A549 (cell line): ENCODE data around the gene FANCC. TPM values are rescaled to one million over a fixed set of nuclear protein-coding genes. Genes with fewer than 3 reads are reported as not detected.

ENCODE experiments used
- ATAC-seq, 2 experiments: fragments of 200-7000 bp in 1 of 2; fragments of >200 bp in 1 of 2; cut with Nextera tagmentation in 1 of 2; cut with Tn5 transposase in 1 of 2; 3 replicates each; pipeline versions ENCODE4 v1.8.0 to v1.9.1; 2018 to 2020; ENCODE audit warnings: mild to moderate bottlenecking in 1 of 2, moderate library complexity in 1 of 2
- CTCF ChIA-PET: fragments of 300-600 bp; sonication (Branson Sonifier 250); formaldehyde crosslinking; extraction: SDS; loops from one replicate; lab custom pipeline; 2021; ENCODE audit warnings: antibody characterized with exemption, inconsistent platforms; lab: Yijun Ruan, JAX
- POLR2A ChIA-PET: fragments of 350-600 bp; formaldehyde crosslinking; extraction: SDS; loops from one replicate; lab custom pipeline; 2021; ENCODE audit warnings: antibody characterized with exemption, inconsistent platforms; lab: Yijun Ruan, JAX
- DNase-seq, 2 experiments: peaks; one replicate each; pipeline versions ENCODE4 v3.0.0 to v3.0.0-alpha.2; 2011 to 2016; ENCODE audit warnings: low read depth in 1 of 2, low spot score in 1 of 2
- FAIRE-seq: peaks from 2 replicates; lab custom pipeline; 2011; peaks lifted over from hg19 to GRCh38; lab: Jason Lieb, UNC
- H3K27ac ChIP-seq, 2 experiments: fragments of >200 bp; sonication (Bioruptor Twin); formaldehyde crosslinking; 3 replicates each; pipeline ENCODE4 v1.5.1; 2016 to 2017
- H3K4me1 ChIP-seq: fragments of >200 bp; sonication (Bioruptor Twin); formaldehyde crosslinking; 3 replicates; pipeline ENCODE4 v1.6.1; 2016
- H3K4me2 ChIP-seq: fragments of >200 bp; sonication (Bioruptor Twin); formaldehyde crosslinking; 3 replicates; pipeline ENCODE4 v1.6.1; 2016
- H3K4me3 ChIP-seq: fragments of >200 bp; sonication (Bioruptor Twin); formaldehyde crosslinking; 3 replicates; pipeline ENCODE4 v1.5.1; 2016
- H3K9me3 ChIP-seq: fragments of >200 bp; sonication (Bioruptor Twin); formaldehyde crosslinking; 3 replicates; pipeline ENCODE4 v1.6.1; 2016
- CHD2 ChIP-seq: fragments of 150-350 bp; IDR thresholded peaks from 2 replicates; pipeline ENCODE4 v1.6.1; 2014; ENCODE audit warnings: low read length; ENCODE audit not compliant: partially characterized antibody
- EHMT2 ChIP-seq: fragments of 200-600 bp; sonication (generic); IDR thresholded peaks from 2 replicates; pipeline ENCODE4 v1.6.1; 2016; ENCODE audit warnings: antibody characterized with exemption, low read depth, mild to moderate bottlenecking, moderate library complexity
- EP300 ChIP-seq, 2 experiments: fragments of >200 bp; sonication (Bioruptor Twin); formaldehyde crosslinking; IDR thresholded peaks; 2 replicates in 1 of 2; 3 replicates in 1 of 2; pipeline ENCODE4 v1.6.1; 2016 to 2017
- ESRRA ChIP-seq: fragments of 150-350 bp; IDR thresholded peaks from 2 replicates; pipeline ENCODE4 v1.6.1; 2014; ENCODE audit warnings: mild to moderate bottlenecking, low read length, borderline replicate concordance
- FOSB ChIP-seq: fragments of 250-450 bp; sonication (Bioruptor Pico); IDR thresholded peaks from 2 replicates; pipeline ENCODE4 v1.5.0; 2020; ENCODE audit warnings: mild to moderate bottlenecking, moderate library complexity
- FOSL2 ChIP-seq, 2 experiments: fragments of 450-650 bp in 1 of 2; fragments of >200 bp in 1 of 2; sonication (Bioruptor Twin) in 1 of 2; formaldehyde crosslinking; IDR thresholded peaks; 2 replicates each; pipeline versions ENCODE4 v1.5.0 to v1.6.1; 2016 to 2020; ENCODE audit warnings: mild to moderate bottlenecking in 1 of 2, moderate library complexity in 1 of 2
- HOXA7 ChIP-seq: fragments of 250-450 bp; sonication (Bioruptor Pico); IDR thresholded peaks from 2 replicates; pipeline ENCODE4 v1.5.0; 2020; ENCODE audit warnings: mild to moderate bottlenecking, moderate library complexity
- HOXB13 ChIP-seq: fragments of 250-450 bp; sonication (Bioruptor Pico); IDR thresholded peaks from 2 replicates; pipeline ENCODE4 v1.5.0; 2020; ENCODE audit warnings: low read depth, mild to moderate bottlenecking, moderate library complexity
- JUN ChIP-seq, 2 experiments: fragments of >200 bp; sonication (Bioruptor Twin); formaldehyde crosslinking; IDR thresholded peaks; 2 replicates in 1 of 2; 3 replicates in 1 of 2; pipeline ENCODE4 v1.6.1; 2016 to 2017
- JUNB ChIP-seq: fragments of >200 bp; sonication (Bioruptor Twin); formaldehyde crosslinking; IDR thresholded peaks from 2 replicates; pipeline ENCODE4 v1.6.1; 2016
- MAX ChIP-seq: IDR thresholded peaks from 2 replicates; pipeline ENCODE4 v1.6.1; 2012
- MYC ChIP-seq: IDR thresholded peaks from 2 replicates; pipeline ENCODE4 v1.6.1; 2012; ENCODE audit warnings: mild to moderate bottlenecking, inconsistent platforms, low read length, improper control_type of control experiment, borderline replicate concordance
- NFE2L2 ChIP-seq: fragments of 150-350 bp; conservative IDR thresholded peaks from 2 replicates; pipeline ENCODE4 v1.6.1; 2014; ENCODE audit warnings: low read length
- NPAS2 ChIP-seq: fragments of 250-450 bp; sonication (Bioruptor Pico); IDR thresholded peaks from 2 replicates; pipeline ENCODE4 v1.8.0; 2022; ENCODE audit warnings: mild to moderate bottlenecking, moderate library complexity, borderline replicate concordance
- NR3C1 ChIP-seq: fragments of >200 bp; sonication (Bioruptor Twin); formaldehyde crosslinking; IDR thresholded peaks from 3 replicates; pipeline ENCODE4 v1.6.1; 2017
- POLR2A ChIP-seq: IDR thresholded peaks from 2 replicates; pipeline ENCODE4 v1.6.1; 2012; ENCODE audit warnings: mild to moderate bottlenecking, low read length
- POLR2AphosphoS2 ChIP-seq: conservative IDR thresholded peaks from 2 replicates; pipeline ENCODE4 v1.6.1; 2012; ENCODE audit warnings: low read length, improper control_type of control experiment, inconsistent platforms
- RAD21 ChIP-seq, 2 experiments: fragments of >200 bp in 1 of 2; sonication (Bioruptor Twin) in 1 of 2; formaldehyde crosslinking in 1 of 2; IDR thresholded peaks in 1 of 2; conservative IDR thresholded peaks in 1 of 2; 2 replicates in 1 of 2; 3 replicates in 1 of 2; pipeline ENCODE4 v1.6.1; 2012 to 2018; ENCODE audit warnings: inconsistent platforms in 1 of 2
- RCOR1 ChIP-seq: fragments of 150-350 bp; IDR thresholded peaks from 2 replicates; pipeline ENCODE4 v1.6.1; 2014; ENCODE audit warnings: antibody characterized with exemption, low read length, low read depth
- RFX5 ChIP-seq: fragments of 450-650 bp; IDR thresholded peaks from 2 replicates; pipeline ENCODE4 v1.7.1; 2014; ENCODE audit warnings: antibody characterized with exemption, mild to moderate bottlenecking, moderate library complexity
- SMC3 ChIP-seq: fragments of >200 bp; sonication (Bioruptor Twin); formaldehyde crosslinking; IDR thresholded peaks from 3 replicates; pipeline ENCODE4 v1.6.1; 2018; ENCODE audit warnings: inconsistent platforms
- SREBF2 ChIP-seq: fragments of 450-650 bp; IDR thresholded peaks from 2 replicates; pipeline ENCODE4 v1.6.1; 2014; ENCODE audit warnings: mild to moderate bottlenecking, moderate library complexity
- TFCP2L1 ChIP-seq: fragments of 250-450 bp; sonication (Bioruptor Pico); IDR thresholded peaks from 2 replicates; pipeline ENCODE4 v1.5.0; 2021; ENCODE audit warnings: mild to moderate bottlenecking
- TP53 ChIP-seq: fragments of 250-450 bp; sonication (Bioruptor Pico); IDR thresholded peaks from 2 replicates; pipeline ENCODE4 v1.5.0; 2021; ENCODE audit warnings: mild to moderate bottlenecking, moderate library complexity
- WGBS: methylation state at CpG from one replicate; pipeline ENCODE4 v1.1.6; 2017; ENCODE audit errors: missing lambda C conversion rate; 5-methylcytosine and 5-hydroxymethylcytosine counted together
- polyA plus RNA-seq, 4 experiments: library from polyadenylated mRNA; depleted of rRNA in 3 of 4; stranded (reverse); fragments of >200 nt; fragmentation: RNase III in 1 of 4; extraction: RNeasy Plus Mini Kit Qiagen cat#74134 plus additional on column Dnase treatment in 1 of 4; gene quantifications; 2 replicates in 3 of 4; 3 replicates in 1 of 4; pipeline ENCODE4 v1.2.3, GENCODE V29; 2011 to 2017
- TF ChIP-seq, protein P1 (sequence below): fragments of >200 bp; sonication (Bioruptor Twin); formaldehyde crosslinking; IDR thresholded peaks from 2 replicates; pipeline ENCODE4 v1.6.1; 2016
- TF ChIP-seq, protein P2 (sequence below): fragments of 250-450 bp; sonication (Bioruptor Pico); IDR thresholded peaks from 2 replicates; pipeline ENCODE4 v1.5.0; 2021; ENCODE audit warnings: mild to moderate bottlenecking, moderate library complexity, borderline replicate concordance

FANCC gene
- polyA plus RNA-seq, 2 of the 4 experiments (the other 2 are of a cell fraction), result 13.5 to 24.9 TPM

- Histone ChIP-seq H3K4me3 (no peak overlapping the region), H3K9me3 (no peaks in the 10 kb centered on the region), H3K27ac (no peak overlapping the region), H3K4me1 (no peaks in the 10 kb centered on the region), H3K4me2 (no peak overlapping the region)
- DNase-seq (no peak), FAIRE-seq (no peak), ATAC-seq (no peak)
- CTCF ChIA-PET, result interaction anchor here (1.0 to 2.1 kb wide), 5 partner anchors 9 to 874 kb away, joined by 3 to 6 read pairs (median 3); no protein-coding TSS in a partner anchor
- 70% methylated on average over 3 of the region's 3 CpGs for WGBS
- no peak for TF ChIP-seq ESRRA
- no peak for TF ChIP-seq MYC
- no peak for TF ChIP-seq TP53 (CRISPR knock-in tag)
- no peak for TF ChIP-seq CHD2
- TF ChIP-seq EHMT2, result no peak
- TF ChIP-seq SREBF2, result no peak
- no peak for TF ChIP-seq TFCP2L1 (CRISPR knock-in tag)
- TF ChIP-seq RCOR1, result no peak
- TF ChIP-seq FOSB, result no peak
- TF ChIP-seq JUN (IDR thresholded peaks at IDR 0.05), result no peak
- TF ChIP-seq MAX, result no peak
- TF ChIP-seq, protein P1, sequence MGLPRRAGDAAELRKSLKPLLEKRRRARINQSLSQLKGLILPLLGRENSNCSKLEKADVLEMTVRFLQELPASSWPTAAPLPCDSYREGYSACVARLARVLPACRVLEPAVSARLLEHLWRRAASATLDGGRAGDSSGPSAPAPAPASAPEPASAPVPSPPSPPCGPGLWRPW, result no peak
- TF ChIP-seq RFX5, result no peak
- no peak for TF ChIP-seq HOXB13 (CRISPR knock-in tag)
- TF ChIP-seq JUNB, result no peak
- TF ChIP-seq FOSL2 (IDR thresholded peaks at IDR 0.05), result no peak
- TF ChIP-seq FOSL2 (CRISPR knock-in tag; IDR thresholded peaks at IDR 0.05), result no peak
- POLR2A ChIA-PET, result no interaction called here
Measured at GRCh38 chr9:95344735-95345325, 27.3 kb upstream of the FANCC start.

DNA sequence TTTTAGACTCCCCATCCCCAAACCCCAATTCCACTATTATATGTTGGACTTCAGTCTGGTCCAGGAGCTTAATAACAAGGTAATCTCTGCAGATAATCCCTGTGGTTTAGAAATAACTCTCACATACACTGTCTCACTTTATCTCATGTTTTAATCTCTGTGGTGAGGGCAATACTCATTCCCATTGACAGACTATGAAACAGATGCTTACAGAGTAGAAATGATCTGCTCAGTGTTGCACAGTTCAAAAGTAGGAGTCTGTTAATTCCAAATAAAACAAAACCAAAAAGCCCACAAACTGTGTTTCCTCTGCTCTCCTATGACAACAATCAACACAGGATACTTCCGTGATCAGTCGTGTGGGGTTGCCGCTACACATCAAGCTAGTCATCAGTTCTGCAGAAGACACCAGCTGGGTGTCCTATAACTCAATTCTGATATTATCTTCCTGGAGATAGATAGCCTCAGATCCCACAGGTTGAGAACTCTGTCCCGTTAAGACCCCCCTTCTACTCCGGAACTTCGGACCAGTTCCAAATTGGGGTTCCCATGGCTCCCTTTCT is 26.3 kb upstream of the FANCC start:
- Histone ChIP-seq H3K4me3 (no peak overlapping the region), H3K4me2 (no peak overlapping the region), H3K4me1 (no peaks in the 10 kb centered on the region), H3K27ac (no peak overlapping the region), H3K9me3 (no peaks in the 10 kb centered on the region)
- CTCF ChIA-PET, result interaction anchor here (0.6 to 2.1 kb wide), 4 partner anchors 8 to 540 kb away, joined by 3 to 6 read pairs (median 4); no protein-coding TSS in a partner anchor
- POLR2A ChIA-PET, result no interaction called here
- no peak for ATAC-seq
- 92% methylated on average over 6 of the region's 6 CpGs for WGBS
- no peak for TF ChIP-seq TP53 (CRISPR knock-in tag)
- no peak for TF ChIP-seq POLR2AphosphoS2
- DNase-seq, result no peak
- FAIRE-seq, result no peak

- no peaks in the 10 kb centered on the region for H3K9me3 ChIP-seq
- CTCF ChIA-PET, result interaction anchor here (1.4 to 2.0 kb wide), 2 partner anchors 9 to 137 kb away, joined by 3 to 10 read pairs; no protein-coding TSS in a partner anchor
- no peak overlapping the region for H3K27ac ChIP-seq
- no peak for TF ChIP-seq POLR2A
- TF ChIP-seq NR3C1, result no peak
- POLR2A ChIA-PET, result no interaction called here
- ATAC-seq (no peak), FAIRE-seq (no peak), DNase-seq (no peak)
- 88% methylated on average over 12 of the region's 13 CpGs for WGBS
- H3K4me2 ChIP-seq, result no peak overlapping the region
- no peaks in the 10 kb centered on the region for H3K4me1 ChIP-seq
- no peak overlapping the region for H3K4me3 ChIP-seq
Measured at GRCh38 chr9:95342571-95342970, 25.1 kb upstream of the FANCC start.

- CTCF ChIA-PET, result interaction anchor here (0.7 to 2.0 kb wide), 8 partner anchors 9 to 232 kb away, joined by 3 to 10 read pairs (median 4); no protein-coding TSS in a partner anchor
- TF ChIP-seq NFE2L2 (no peak), RAD21 (conservative IDR thresholded peaks at IDR 0.05 in 1 of 2, IDR thresholded peaks at IDR 0.05 in 1 of 2) (peak; percentile 37 to 44; a peak in 4 of 5 replicates), SMC3 (no peak; the same call in 2 of the 3 replicates), NPAS2 (no peak), TP53 (CRISPR knock-in tag) (no peak), EP300 (IDR thresholded peaks at IDR 0.05) (no peak), HOXA7 (CRISPR knock-in tag) (no peak), POLR2A (no peak)
- TF ChIP-seq, protein P2, sequence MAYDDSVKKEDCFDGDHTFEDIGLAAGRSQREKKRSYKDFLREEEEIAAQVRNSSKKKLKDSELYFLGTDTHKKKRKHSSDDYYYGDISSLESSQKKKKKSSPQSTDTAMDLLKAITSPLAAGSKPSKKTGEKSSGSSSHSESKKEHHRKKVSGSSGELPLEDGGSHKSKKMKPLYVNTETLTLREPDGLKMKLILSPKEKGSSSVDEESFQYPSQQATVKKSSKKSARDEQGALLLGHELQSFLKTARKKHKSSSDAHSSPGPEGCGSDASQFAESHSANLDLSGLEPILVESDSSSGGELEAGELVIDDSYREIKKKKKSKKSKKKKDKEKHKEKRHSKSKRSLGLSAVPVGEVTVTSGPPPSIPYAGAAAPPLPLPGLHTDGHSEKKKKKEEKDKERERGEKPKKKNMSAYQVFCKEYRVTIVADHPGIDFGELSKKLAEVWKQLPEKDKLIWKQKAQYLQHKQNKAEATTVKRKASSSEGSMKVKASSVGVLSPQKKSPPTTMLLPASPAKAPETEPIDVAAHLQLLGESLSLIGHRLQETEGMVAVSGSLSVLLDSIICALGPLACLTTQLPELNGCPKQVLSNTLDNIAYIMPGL (CRISPR knock-in tag), result no peak
Measured at GRCh38 chr9:95341293-95341962, 23.9 kb upstream of the FANCC start.

More at GRCh38 chr9:95341293-95341962, 23.9 kb upstream of the FANCC start:
- Histone ChIP-seq H3K27ac (no peak overlapping the region), H3K4me1 (no peaks in the 10 kb centered on the region), H3K4me2 (no peak overlapping the region), H3K9me3 (no peaks in the 10 kb centered on the region), H3K4me3 (no peak overlapping the region)
- peak in 1 of 2 experiments; percentile 38 for DNase-seq
- POLR2A ChIA-PET, result interaction anchor here (0.6 kb wide), 1 partner anchor 187 kb away, joined by 3 read pairs; no protein-coding TSS in a partner anchor
- 64% methylated on average over 5 of the region's 5 CpGs for WGBS
- FAIRE-seq, result no peak
- ATAC-seq, result peak; percentile 74 to 84; a peak in 5 of 6 replicates
